Panc1 (cell line): ENCODE data around the gene TBC1D9B.

Source experiments
- CTCF ChIP-seq: fragments of 450-650 bp; IDR thresholded peaks from 2 replicates; pipeline ENCODE4 v1.5.1; 2017; ENCODE audit warnings: mild to moderate bottlenecking
- POLR2AphosphoS5 ChIP-seq: IDR thresholded peaks from 2 replicates; pipeline ENCODE4 v1.6.1; 2012; ENCODE audit warnings: mild to moderate bottlenecking, low read depth, low read length, moderate library complexity
- REST ChIP-seq, 2 experiments: IDR thresholded peaks; 2 replicates each; pipeline ENCODE4 v1.6.1; 2011 to 2012; ENCODE audit warnings: low read depth in 2 of 2, control low read depth in 1 of 2, low read length in 1 of 2, mild to moderate bottlenecking in 1 of 2, moderate library complexity in 1 of 2; ENCODE audit not compliant: insufficient read depth in 1 of 2
- SIN3A ChIP-seq: IDR thresholded peaks from 2 replicates; pipeline ENCODE4 v1.6.1; 2012; ENCODE audit warnings: low read depth, mild to moderate bottlenecking, low read length, moderate library complexity, borderline replicate concordance; ENCODE audit not compliant: insufficient read depth

- TF ChIP-seq CTCF: no peak
- TF ChIP-seq REST (IDR thresholded peaks at IDR 0.05; ENCODE audit: insufficient read depth in 1 of 2, low read depth in 2 of 2, low read length in 1 of 2): no peak
- TF ChIP-seq POLR2AphosphoS5: no peak
- no peak for TF ChIP-seq SIN3A
Observed at GRCh38 chr5:179905161-179905560, 2.5 kb downstream of the TBC1D9B start.
